ENCODE data around the gene SGSH. TPM values are rescaled to one million over a fixed set of nuclear protein-coding genes. Genes with fewer than 3 reads are reported as not detected.

The SGSH gene
- total RNA-seq, 1 donor from 2014 or later: 7.2 TPM

GRCh38 chr17:80213643-80213975 is 6.5 kb downstream of the SGSH start:
- Histone ChIP-seq H2AFZ (replicated peaks) (no peak overlapping the region), H3K36me3 (no peaks in the 10 kb centered on the region), H3K9me3 (ENCODE audit: low read depth) (no peaks in the 10 kb centered on the region), H4K20me1 (ENCODE audit: low read depth) (no peaks in the 10 kb centered on the region), H3K4me2 (no peak overlapping the region), H3K4me3 (no peak overlapping the region), H3K9ac (no peak overlapping the region), H3K27ac (no peak overlapping the region), H3K4me1 (no peaks in the 10 kb centered on the region), H3K27me3 (no peaks in the 10 kb centered on the region), H3K79me2 (ENCODE audit: low read depth) (no peaks in the 10 kb centered on the region), H3F3A (ENCODE audit: low read depth) (no peaks in the 10 kb centered on the region)
- Mint-ChIP-seq H3K4me3 (no peak overlapping the region), H3K36me3 (peaks cover 10% of the 10 kb centered on the region), H3K27me3 (ENCODE audit: insufficient read depth, low read depth) (peaks cover 13% of the 10 kb centered on the region), H3K4me1 (peaks cover 3% of the 10 kb centered on the region), H3K9me3 (no peaks in the 10 kb centered on the region), H3K27ac (no peak overlapping the region)
- DNase-seq (ENCODE audit: low spot score): no peak
- no peak for TF ChIP-seq CTCF (IDR thresholded peaks at IDR 0.05)
- TF ChIP-seq EZH2 (IDR thresholded peaks at IDR 0.05): no peak
- TF ChIP-seq EZH2phosphoT487 (IDR thresholded peaks at IDR 0.05): no peak

DNA sequence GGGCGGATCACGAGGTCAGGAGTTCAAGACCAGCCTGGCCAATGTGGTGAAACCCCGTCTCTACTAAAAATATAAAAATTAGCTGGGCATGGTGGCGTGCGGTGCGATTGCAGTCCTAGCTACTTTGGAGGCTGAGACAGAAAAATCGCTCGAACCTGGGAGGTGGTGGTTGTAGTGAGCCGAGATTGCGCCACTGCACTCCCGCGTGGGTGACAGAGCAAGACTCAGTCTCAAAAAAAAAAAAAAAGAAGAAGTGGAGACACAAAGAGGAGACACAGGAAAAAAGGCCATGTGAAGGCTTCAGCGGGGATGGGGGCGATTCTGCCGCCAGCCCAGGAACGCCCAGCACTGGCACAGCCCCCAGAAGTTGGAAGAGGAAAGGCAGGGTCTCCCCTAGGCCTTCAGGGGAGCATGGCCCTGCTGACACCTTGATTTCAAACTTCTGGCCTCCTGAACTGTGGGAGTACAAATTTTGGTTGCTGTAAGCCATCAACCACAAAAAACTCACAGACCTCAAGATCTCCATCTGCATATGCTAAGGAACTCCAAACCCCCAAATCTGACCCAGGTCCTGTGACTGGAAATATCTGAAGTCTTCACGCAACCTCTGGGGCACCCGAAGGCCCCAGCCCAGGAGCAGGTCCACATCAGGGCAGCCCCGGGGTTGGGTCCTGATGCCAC is 7.0 kb downstream of the SGSH start:
- no peak overlapping the region for H3K4me3 ChIP-seq
- H3K27me3 Mint-ChIP-seq (ENCODE audit: insufficient read depth, low read depth): peaks cover 13% of the 10 kb centered on the region
- no peak overlapping the region for H3K4me2 ChIP-seq
- H3K9me3 Mint-ChIP-seq: no peaks in the 10 kb centered on the region
- H3K4me1 Mint-ChIP-seq: peaks cover 2% of the 10 kb centered on the region
- H4K20me1 ChIP-seq (ENCODE audit: low read depth): no peaks in the 10 kb centered on the region
- H3K9ac ChIP-seq: no peak overlapping the region
- H3K4me1 ChIP-seq: no peaks in the 10 kb centered on the region
- no peak overlapping the region for H3K27ac Mint-ChIP-seq
- no peak overlapping the region for H3K4me3 Mint-ChIP-seq
- no peak overlapping the region for H3K27ac ChIP-seq
- H3K27me3 ChIP-seq: no peaks in the 10 kb centered on the region
- DNase-seq (ENCODE audit: low spot score): no peak
- TF ChIP-seq EZH2phosphoT487 (IDR thresholded peaks at IDR 0.05): no peak
- no peak for TF ChIP-seq EZH2 (IDR thresholded peaks at IDR 0.05)
- TF ChIP-seq CTCF (IDR thresholded peaks at IDR 0.05): no peak
- H2AFZ ChIP-seq (replicated peaks): no peak overlapping the region
- H3F3A ChIP-seq (ENCODE audit: low read depth): no peaks in the 10 kb centered on the region
- no peaks in the 10 kb centered on the region for H3K79me2 ChIP-seq (ENCODE audit: low read depth)
- H3K9me3 ChIP-seq (ENCODE audit: low read depth): no peaks in the 10 kb centered on the region
- H3K36me3 ChIP-seq: no peaks in the 10 kb centered on the region
- H3K36me3 Mint-ChIP-seq: peaks cover 10% of the 10 kb centered on the region

GRCh38 chr17:80212511-80212910 is 7.6 kb downstream of the SGSH start:
- peaks cover 12% of the 10 kb centered on the region for H3K27me3 Mint-ChIP-seq (ENCODE audit: insufficient read depth, low read depth)
- no peak overlapping the region for H3K27ac ChIP-seq
- no peaks in the 10 kb centered on the region for H3K9me3 ChIP-seq (ENCODE audit: low read depth)
- DNase-seq (ENCODE audit: low spot score): no peak
- H3K79me2 ChIP-seq (ENCODE audit: low read depth): no peaks in the 10 kb centered on the region
- no peaks in the 10 kb centered on the region for H3K9me3 Mint-ChIP-seq
- no peak for TF ChIP-seq CTCF (IDR thresholded peaks at IDR 0.05)
- no peak for TF ChIP-seq EZH2phosphoT487 (IDR thresholded peaks at IDR 0.05)
- TF ChIP-seq EZH2 (IDR thresholded peaks at IDR 0.05): no peak
- peaks cover 10% of the 10 kb centered on the region for H3K36me3 Mint-ChIP-seq
- H3K4me3 ChIP-seq: no peak overlapping the region
- no peaks in the 10 kb centered on the region for H4K20me1 ChIP-seq (ENCODE audit: low read depth)
- no peaks in the 10 kb centered on the region for H3K27me3 ChIP-seq
- no peak overlapping the region for H3K9ac ChIP-seq
- no peak overlapping the region for H3K4me2 ChIP-seq
- no peaks in the 10 kb centered on the region for H3K4me1 ChIP-seq
- H3K36me3 ChIP-seq: no peaks in the 10 kb centered on the region
- H2AFZ ChIP-seq (replicated peaks): no peak overlapping the region
- H3K4me1 Mint-ChIP-seq: peaks cover 2% of the 10 kb centered on the region
- H3K4me3 Mint-ChIP-seq: no peak overlapping the region
- no peak overlapping the region for H3K27ac Mint-ChIP-seq
- no peaks in the 10 kb centered on the region for H3F3A ChIP-seq (ENCODE audit: low read depth)

Data from neural progenitor cell (in vitro differentiated cells).